H9 (cell line): ENCODE data around the gene MAST2. TPM values are rescaled to one million over a fixed set of nuclear protein-coding genes. Genes with fewer than 3 reads are reported as not detected.

ENCODE experiments used
- DNase-seq: peaks from one replicate; pipeline ENCODE4 v3.0.0-alpha.2; 2017
- H2AFZ ChIP-seq: one replicate; pipeline ENCODE4 v1.6.1; 2013; ENCODE audit warnings: mild to moderate bottlenecking, low read length, control low read depth, moderate library complexity
- H2AK5ac ChIP-seq: 2 replicates; pipeline ENCODE4 v1.6.1; 2013; ENCODE audit warnings: low read length, control low read depth, mixed read lengths; ENCODE audit not compliant: insufficient read length
- H2BK120ac ChIP-seq: one replicate; pipeline ENCODE4 v1.6.1; 2013; ENCODE audit warnings: low read depth, mild to moderate bottlenecking, low read length, control low read depth, inconsistent platforms; ENCODE audit not compliant: poor library complexity, severe bottlenecking
- H2BK12ac ChIP-seq: 2 replicates; pipeline ENCODE4 v1.6.1; 2013; ENCODE audit warnings: low read length, control low read depth, mixed read lengths, low read depth; ENCODE audit not compliant: insufficient read length
- H2BK15ac ChIP-seq: 2 replicates; pipeline ENCODE4 v1.6.1; 2013; ENCODE audit warnings: low read depth, low read length, control low read depth
- H2BK20ac ChIP-seq: one replicate; pipeline ENCODE4 v1.6.1; 2013; ENCODE audit warnings: low read depth, mild to moderate bottlenecking, low read length, control low read depth, inconsistent platforms; ENCODE audit not compliant: poor library complexity, severe bottlenecking
- H2BK5ac ChIP-seq: 2 replicates; pipeline ENCODE4 v1.6.1; 2013; ENCODE audit warnings: low read length, control low read depth, mixed read lengths; ENCODE audit not compliant: insufficient read length
- H3K14ac ChIP-seq: 2 replicates; pipeline ENCODE4 v1.6.1; 2013; ENCODE audit warnings: low read length, control low read depth; ENCODE audit not compliant: insufficient read depth
- H3K18ac ChIP-seq: 2 replicates; pipeline ENCODE4 v1.6.1; 2013; ENCODE audit warnings: low read depth, mild to moderate bottlenecking, mixed read lengths, low read length, control low read depth; ENCODE audit not compliant: insufficient read length
- H3K23ac ChIP-seq: 2 replicates; pipeline ENCODE4 v1.6.1; 2013; ENCODE audit warnings: low read length, control low read depth, mixed read lengths, low read depth; ENCODE audit not compliant: insufficient read length
- H3K23me2 ChIP-seq: 2 replicates; pipeline ENCODE4 v1.6.1; 2013; ENCODE audit warnings: low read depth, mild to moderate bottlenecking, mixed read lengths, low read length, control low read depth; ENCODE audit not compliant: insufficient read length, poor library complexity, severe bottlenecking
- H3K27ac ChIP-seq: 2 replicates; pipeline ENCODE4 v1.5.1; 2013; ENCODE audit warnings: low read length, control low read depth, mixed read lengths, low read depth; ENCODE audit not compliant: insufficient read length
- H3K27me3 ChIP-seq: 2 replicates; pipeline ENCODE4 v1.6.1; 2013; ENCODE audit warnings: low read length, control low read depth, inconsistent platforms; ENCODE audit not compliant: insufficient read depth
- H3K4ac ChIP-seq: 2 replicates; pipeline ENCODE4 v1.6.1; 2013; ENCODE audit warnings: low read depth, mild to moderate bottlenecking, control low read depth, inconsistent platforms, low read length, moderate library complexity
- H3K4me1 ChIP-seq: 2 replicates; pipeline ENCODE4 v1.6.1; 2013; ENCODE audit warnings: low read length, control low read depth, inconsistent platforms; ENCODE audit not compliant: insufficient read depth
- H3K4me2 ChIP-seq: 2 replicates; pipeline ENCODE4 v1.6.1; 2013; ENCODE audit warnings: low read length, control low read depth, mixed read lengths; ENCODE audit not compliant: insufficient read length, insufficient read depth
- H3K56ac ChIP-seq: 2 replicates; pipeline ENCODE4 v1.6.1; 2013; ENCODE audit warnings: low read depth, mild to moderate bottlenecking, mixed read lengths, low read length, control low read depth; ENCODE audit not compliant: insufficient read length
- H3K79me1 ChIP-seq: 2 replicates; pipeline ENCODE4 v1.6.1; 2013; ENCODE audit warnings: low read depth, mild to moderate bottlenecking, moderate library complexity, low read length, control low read depth, inconsistent platforms; ENCODE audit not compliant: insufficient read depth, poor library complexity, severe bottlenecking
- H3K79me2 ChIP-seq: 2 replicates; pipeline ENCODE4 v1.6.1; 2013; ENCODE audit warnings: low read length, control low read depth, inconsistent platforms; ENCODE audit not compliant: insufficient read depth
- H3K9ac ChIP-seq: 2 replicates; pipeline ENCODE4 v1.6.1; 2013; ENCODE audit warnings: low read length, control low read depth, mixed read lengths; ENCODE audit not compliant: insufficient read length; ENCODE audit errors: extremely low read depth
- H3K9me3 ChIP-seq: one replicate; pipeline ENCODE4 v1.6.1; 2013; ENCODE audit warnings: low read depth, low read length, inconsistent platforms; ENCODE audit not compliant: control insufficient read depth
- H3T11ph ChIP-seq: one replicate; pipeline ENCODE4 v1.6.1; 2013; ENCODE audit warnings: mild to moderate bottlenecking, low read length, control low read depth, inconsistent platforms
- H4K20me1 ChIP-seq: one replicate; pipeline ENCODE4 v1.6.1; 2013; ENCODE audit not compliant: control insufficient read depth, insufficient read length, insufficient read depth
- H4K5ac ChIP-seq: 2 replicates; pipeline ENCODE4 v1.6.1; 2013; ENCODE audit warnings: low read depth, mild to moderate bottlenecking, mixed read lengths, low read length, control low read depth; ENCODE audit not compliant: insufficient read length
- H4K8ac ChIP-seq: replicated peaks from 2 replicates; pipeline ENCODE4 v1.6.1; 2013; ENCODE audit warnings: low read length, control low read depth, mixed read lengths, low read depth; ENCODE audit not compliant: insufficient read length
- H4K91ac ChIP-seq: 2 replicates; pipeline ENCODE4 v1.6.1; 2013; ENCODE audit warnings: low read depth, mild to moderate bottlenecking, moderate library complexity, mixed read lengths, low read length, control low read depth; ENCODE audit not compliant: insufficient read length
- H3K27ac Mint-ChIP-seq, 3 experiments: 2 replicates in 2 of 3; 3 replicates in 1 of 3; pipeline ENCODE4 v1.8.0; 2020 to 2021; ENCODE audit warnings: mixed read lengths in 3 of 3, mild to moderate bottlenecking in 1 of 3, moderate library complexity in 1 of 3
- H3K27me3 Mint-ChIP-seq: 2 replicates; pipeline ENCODE4 v1.8.0; 2021; ENCODE audit warnings: low read depth, mild to moderate bottlenecking, moderate library complexity, mixed read lengths
- H3K36me3 Mint-ChIP-seq, 3 experiments: 2 replicates in 2 of 3; 3 replicates in 1 of 3; pipeline ENCODE4 v1.8.0; 2020 to 2021; ENCODE audit warnings: low read depth in 3 of 3, mixed read lengths in 3 of 3; ENCODE audit not compliant: insufficient read depth in 1 of 3
- H3K4me1 Mint-ChIP-seq, 2 experiments: 2 replicates each; pipeline ENCODE4 v1.8.0; 2020; ENCODE audit warnings: mixed read lengths in 2 of 2
- H3K4me3 Mint-ChIP-seq, 2 experiments: 2 replicates in 1 of 2; 3 replicates in 1 of 2; pipeline ENCODE4 v1.8.0; 2020 to 2021; ENCODE audit warnings: mild to moderate bottlenecking in 2 of 2, mixed read lengths in 2 of 2, moderate library complexity in 1 of 2
- H3K9me3 Mint-ChIP-seq, 2 experiments: 2 replicates in 1 of 2; 3 replicates in 1 of 2; pipeline ENCODE4 v1.8.0; 2020; ENCODE audit warnings: mild to moderate bottlenecking in 2 of 2, mixed read lengths in 2 of 2, moderate library complexity in 1 of 2
- CTCF ChIP-seq: fragments of 200-600 bp; sonication (generic); conservative IDR thresholded peaks from 3 replicates; pipeline ENCODE4 v1.8.0; 2021; ENCODE audit warnings: antibody characterized with exemption, mild to moderate bottlenecking
- WGBS: extraction: QIAGEN DNeasy Blood & Tissue Kit; methylation state at CpG from one replicate; pipeline ENCODE4 v1.1.7; 2013; ENCODE audit warnings: missing lambda C conversion rate, low lambda C conversion rate, mixed read lengths; ENCODE audit not compliant: insufficient read length; ENCODE audit errors: extremely low coverage; 5-methylcytosine and 5-hydroxymethylcytosine counted together
- total RNA-seq: library from RNA; stranded (reverse); gene quantifications from 2 replicates; pipeline ENCODE4 v1.2.1, GENCODE V29; 2021

The MAST2 gene
- total RNA-seq, 1 experiment from 2014 or later, result 28.8 TPM

GRCh38 chr1:45922813-45923212, 119.4 kb downstream of the MAST2 start:
- H3K36me3 Mint-ChIP-seq, result 0 out of 7 replicates have a peak, but pooled peaks cover 0 to 5% (median 0%) of the 10 kb centered on the region in 3 experiments
- no peak for TF ChIP-seq CTCF
- H3T11ph ChIP-seq, result no peak overlapping the region

More at GRCh38 chr1:45922813-45923212, 119.4 kb downstream of the MAST2 start:
- no peak for DNase-seq
- Histone ChIP-seq H3K23me2 (no peaks in the 10 kb centered on the region), H3K4me2 (no peak overlapping the region), H3K9ac (no peak overlapping the region), H3K9me3 (no peaks in the 10 kb centered on the region), H2AFZ (no peak overlapping the region), H4K91ac (no peak overlapping the region), H3K56ac (no peak overlapping the region), H4K20me1 (no peaks in the 10 kb centered on the region), H3K27me3 (no peaks in the 10 kb centered on the region), H2BK5ac (no peak overlapping the region), H3K79me2 (no peaks in the 10 kb centered on the region), H3K27ac (no peak overlapping the region), H3K79me1 (no peaks in the 10 kb centered on the region), H3K23ac (no peak overlapping the region), H3K4me1 (peaks cover 14% of the 10 kb centered on the region), H2BK12ac (no peak overlapping the region), H4K5ac (no peak overlapping the region), H3K18ac (no peak overlapping the region), H2BK120ac (no peak overlapping the region), H2AK5ac (no peak overlapping the region), H2BK15ac (no peak overlapping the region), H4K8ac (no peak overlapping the region), H3K14ac (no peak overlapping the region), H2BK20ac (no peak overlapping the region), H3K4ac (no peak overlapping the region)
- H3K27me3 Mint-ChIP-seq, result no peaks in the 10 kb centered on the region
- no CpG with 5 or more reads among the region's 8 CpGs for whole genome bisulfite sequencing
- H3K4me1 Mint-ChIP-seq, result peaks cover 41% of the 10 kb centered on the region in 2 experiments
- no peaks in the 10 kb centered on the region; a peak in 1 of 5 replicates for H3K9me3 Mint-ChIP-seq
- H3K27ac Mint-ChIP-seq, result no peak overlapping the region
- H3K4me3 Mint-ChIP-seq, result no peak overlapping the region
